ENCODE results near the gene NT5E. TPM values are rescaled to one million over a fixed set of nuclear protein-coding genes. Genes with fewer than 3 reads are reported as not detected.

NT5E gene
- total and polyA plus RNA-seq, 12 donors, result 2.9 to 14.2 (median 9.6) TPM

GRCh38 chr6:85428486-85428885 lies 21.4 kb upstream of the NT5E start:
- 37 to 59% (median 48%) methylated on average over 1 of the region's 1 CpG for WGBS, 4 donors
- H3K9me3 ChIP-seq (replicated peaks in 1 of 3), result no peaks in the 10 kb centered on the region
- TF ChIP-seq CTCF (IDR thresholded peaks at IDR 0.05) (no peak), POLR2A (IDR thresholded peaks at IDR 0.05) (no peak)
- DNase-seq, result no peak
- no peaks in the 10 kb centered on the region for H3K36me3 ChIP-seq (replicated peaks in 1 of 2)
- H3K4me1 ChIP-seq (replicated peaks in 1 of 2), result no peaks in the 10 kb centered on the region
- H3K27ac ChIP-seq, result no peak overlapping the region
- H3K4me3 ChIP-seq, result no peak overlapping the region
- intact Hi-C loops (cut with DNase I), result no loop called here
- H3K27me3 ChIP-seq, result no peaks in the 10 kb centered on the region

GRCh38 chr6:85429346-85429745 lies 20.5 kb upstream of the NT5E start:
- intact Hi-C loops (cut with DNase I), result no loop called here
- 85 to 88% (median 88%) methylated on average over 4 of the region's 4 CpGs for WGBS, 4 donors

GRCh38 chr6:85431271-85431670 lies 18.6 kb upstream of the NT5E start:
- no peaks in the 10 kb centered on the region for H3K4me1 ChIP-seq (replicated peaks in 1 of 2)
- H3K36me3 ChIP-seq (replicated peaks in 1 of 2), result no peaks in the 10 kb centered on the region
- no peak for TF ChIP-seq POLR2A (IDR thresholded peaks at IDR 0.05)
- no peak for TF ChIP-seq CTCF (IDR thresholded peaks at IDR 0.05)
- H3K27ac ChIP-seq, result no peak overlapping the region
- no peaks in the 10 kb centered on the region for H3K9me3 ChIP-seq (replicated peaks in 1 of 3)
- H3K4me3 ChIP-seq, result no peak overlapping the region
- DNase-seq, result no peak
- intact Hi-C loops (cut with DNase I), result no loop called here
- 40 to 48% (median 43%) methylated on average over 3 of the region's 3 CpGs for WGBS, 4 donors
- no peaks in the 10 kb centered on the region for H3K27me3 ChIP-seq

More at GRCh38 chr6:85429346-85429745, 20.5 kb upstream of the NT5E start:
- no peak overlapping the region for H3K4me3 ChIP-seq
- H3K4me1 ChIP-seq (replicated peaks in 1 of 2), result no peaks in the 10 kb centered on the region
- DNase-seq, result no peak
- H3K36me3 ChIP-seq (replicated peaks in 1 of 2), result no peaks in the 10 kb centered on the region
- no peaks in the 10 kb centered on the region for H3K9me3 ChIP-seq (replicated peaks in 1 of 3)
- no peaks in the 10 kb centered on the region for H3K27me3 ChIP-seq
- H3K27ac ChIP-seq, result no peak overlapping the region
- TF ChIP-seq POLR2A (IDR thresholded peaks at IDR 0.05) (no peak), CTCF (IDR thresholded peaks at IDR 0.05) (no peak)

- WGBS, 4 donors, result 79 to 96% (median 86%) methylated on average over 1 of the region's 1 CpG
- DNase-seq, result no peak
- TF ChIP-seq CTCF (IDR thresholded peaks at IDR 0.05) (no peak), POLR2A (IDR thresholded peaks at IDR 0.05) (no peak)
- no peaks in the 10 kb centered on the region for H3K9me3 ChIP-seq (replicated peaks in 1 of 3)
- H3K27ac ChIP-seq, result no peak overlapping the region
- no peaks in the 10 kb centered on the region for H3K4me1 ChIP-seq (replicated peaks in 1 of 2)
- no peaks in the 10 kb centered on the region for H3K27me3 ChIP-seq
- no peak overlapping the region for H3K4me3 ChIP-seq
- intact Hi-C loops (cut with DNase I), result no loop called here
- no peaks in the 10 kb centered on the region for H3K36me3 ChIP-seq (replicated peaks in 1 of 2)
Observed at GRCh38 chr6:85432554-85432953, 17.3 kb upstream of the NT5E start.
